NCI-H748 treated with DMSO at 0.1 percent for 48 hours (cell line): Measurements from ENCODE around the gene DZIP3.

Source experiments
- DNase-seq: peaks from one replicate; lab custom pipeline; 2025; lab: John Stamatoyannopoulos, UW

The DZIP3 gene

GRCh38 chr3:108698461-108698860 is 108.9 kb downstream of the DZIP3 start:
- DNase-seq = peak; percentile 1

DNA sequence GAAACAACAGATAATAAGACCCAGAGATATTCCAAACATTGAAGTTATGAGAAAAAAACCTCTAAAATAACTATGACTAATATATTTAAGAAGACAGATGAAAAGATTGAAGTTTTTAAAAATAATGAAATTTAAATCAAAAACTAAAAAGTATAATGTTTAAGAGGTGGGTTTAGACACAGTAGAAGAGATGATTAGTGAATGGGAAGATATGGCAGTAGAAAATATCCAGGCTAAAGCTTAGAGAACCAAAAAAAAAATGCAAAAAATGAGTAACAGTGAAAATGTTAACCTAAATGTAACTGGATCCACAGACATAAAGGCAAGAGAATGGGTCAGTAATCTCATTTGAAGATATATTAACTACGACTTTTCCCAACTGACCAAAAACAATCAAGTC is 115.5 kb downstream of the DZIP3 start:
- no peak for DNase-seq

GRCh38 chr3:108713009-108713516 is 123.5 kb downstream of the DZIP3 start:
- no peak for DNase-seq

- no peak for DNase-seq
Observed at GRCh38 chr3:108713816-108714215, 124.3 kb downstream of the DZIP3 start.

GRCh38 chr3:108718454-108718853 is 128.9 kb downstream of the DZIP3 start:
- DNase-seq = no peak

GRCh38 chr3:108719178-108719806 is 129.8 kb downstream of the DZIP3 start:
- DNase-seq = no peak

DNA sequence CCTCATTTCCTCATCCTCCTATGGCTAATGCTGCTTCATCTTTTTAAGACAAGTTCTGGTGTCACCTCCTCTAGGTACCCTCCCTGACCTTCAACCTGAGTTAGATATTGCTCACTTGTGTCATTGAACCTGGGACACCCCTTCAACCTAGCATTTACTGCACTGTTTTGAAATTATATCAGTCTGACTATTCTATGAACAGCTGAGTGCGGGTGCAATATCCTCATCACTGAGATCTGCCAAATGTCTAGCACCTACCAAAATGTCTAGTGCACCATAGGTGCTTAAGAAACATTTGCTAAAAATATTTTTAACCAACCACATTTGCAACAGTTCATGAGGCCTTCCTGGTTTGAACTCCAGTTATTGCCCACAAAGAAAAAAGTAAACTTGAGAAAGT is 133.2 kb downstream of the DZIP3 start:
- no peak for DNase-seq

- DNase-seq = no peak
Observed at GRCh38 chr3:108724101-108724500, 134.6 kb downstream of the DZIP3 start.

- DNase-seq = no peak
Observed at GRCh38 chr3:108728105-108728504, 138.6 kb downstream of the DZIP3 start.

DNA sequence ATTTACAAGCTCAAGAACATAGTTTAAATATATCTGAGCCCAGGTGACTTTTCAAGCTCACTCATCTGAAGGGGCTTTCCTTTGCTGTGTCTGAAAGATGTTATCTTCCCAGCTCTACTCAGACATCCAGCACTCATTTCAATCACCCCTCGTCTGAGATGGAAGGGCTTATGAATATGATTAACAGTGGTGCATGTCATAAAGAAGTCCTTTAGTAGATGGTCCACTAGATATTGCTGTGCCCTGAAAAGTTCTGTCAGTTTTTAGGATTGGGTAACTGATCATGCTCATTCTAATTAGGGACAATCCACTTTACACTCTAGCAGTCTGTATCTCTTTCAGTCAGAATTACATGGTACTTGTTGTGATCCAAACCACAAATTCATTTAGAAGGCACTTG is 139.4 kb downstream of the DZIP3 start:
- DNase-seq = no peak

DNA sequence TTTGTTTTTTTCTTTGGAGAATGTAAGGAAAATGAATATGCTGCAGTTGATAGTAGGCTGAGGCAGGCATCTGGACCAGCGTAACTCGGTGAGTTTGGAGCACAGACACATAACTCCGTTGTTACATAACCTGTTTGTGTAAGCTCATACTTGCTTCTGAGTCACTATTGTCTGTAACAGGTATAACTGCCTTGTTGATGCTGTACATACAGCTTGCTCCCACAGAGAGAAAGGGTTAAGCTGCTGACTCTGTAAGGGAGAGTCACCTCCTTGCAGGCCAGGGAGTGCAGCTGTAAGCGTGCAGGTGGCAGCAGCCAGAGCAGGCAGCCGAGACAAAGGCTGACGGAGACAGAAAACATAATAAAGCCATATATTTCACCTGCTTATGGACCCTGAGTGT is 147.3 kb downstream of the DZIP3 start:
- no peak for DNase-seq

GRCh38 chr3:108742929-108743328 is 153.4 kb downstream of the DZIP3 start:
- DNase-seq = no peak
